PC-3 (cell line): ENCODE data around the gene GRK7. TPM values are rescaled to one million over a fixed set of nuclear protein-coding genes. Genes with fewer than 3 reads are reported as not detected.

Source experiments
- ATAC-seq: fragments of 200-7000 bp; cut with Tn5 transposase; 2 replicates; pipeline ENCODE4 v1.9.1; 2020; ENCODE audit warnings: mild to moderate bottlenecking, moderate library complexity
- BruUV-seq: library from RNA; stranded (reverse); fragments of 400-500 nt; replicated peaks from 2 replicates; lab custom pipeline; 2021; lab: Mats Ljungman, UMichigan
- CTCF ChIA-PET: fragments of 300-600 bp; sonication (Branson Sonifier 250); formaldehyde crosslinking; loops from one replicate; lab custom pipeline; 2022; ENCODE audit warnings: antibody characterized with exemption; lab: Charles Lee
- POLR2A ChIA-PET: fragments of 300-600 bp; sonication (Branson Sonifier 250); formaldehyde crosslinking; loops from one replicate; lab custom pipeline; 2022; ENCODE audit warnings: antibody characterized with exemption; ENCODE audit not compliant: unreplicated experiment; lab: Charles Lee
- DNase-seq: peaks from one replicate; pipeline ENCODE4 v3.0.0-alpha.2; 2015
- H2AFZ ChIP-seq: fragments of 300-600 bp; sonication (generic); 2 replicates; pipeline ENCODE4 v1.6.0; 2016; ENCODE audit warnings: antibody characterized with exemption, low read length
- H3F3A ChIP-seq: fragments of 300-600 bp; sonication (generic); one replicate; pipeline ENCODE4 v1.6.0; 2017; ENCODE audit warnings: antibody characterized with exemption, low read length, control low read depth, mild to moderate bottlenecking; ENCODE audit not compliant: unreplicated experiment
- H3K27ac ChIP-seq: fragments of 300-600 bp; sonication (generic); 2 replicates; pipeline ENCODE4 v1.5.1; 2016; ENCODE audit warnings: mild to moderate bottlenecking, low read length
- H3K27me3 ChIP-seq: fragments of 300-600 bp; sonication (generic); 2 replicates; pipeline ENCODE4 v1.6.1; 2016; ENCODE audit warnings: low read length, mixed read lengths
- H3K36me3 ChIP-seq: fragments of 300-600 bp; sonication (generic); 2 replicates; pipeline ENCODE4 v1.6.1; 2016; ENCODE audit warnings: low read depth, mixed run types, low read length, mixed read lengths
- H3K4me1 ChIP-seq: fragments of 300-600 bp; sonication (generic); 2 replicates; pipeline ENCODE4 v1.5.1; 2016; ENCODE audit warnings: low read length; ENCODE audit not compliant: insufficient read depth
- H3K4me2 ChIP-seq: fragments of 300-600 bp; sonication (generic); 2 replicates; pipeline ENCODE4 v1.6.0; 2016; ENCODE audit warnings: low read length
- H3K4me3 ChIP-seq: fragments of 300-600 bp; sonication (generic); 2 replicates; pipeline ENCODE4 v1.5.1; 2016; ENCODE audit warnings: mild to moderate bottlenecking, low read length, mixed read lengths
- H3K79me2 ChIP-seq: fragments of 300-600 bp; sonication (generic); 2 replicates; pipeline ENCODE4 v1.6.1; 2017; ENCODE audit warnings: low read length, mixed read lengths
- H3K9ac ChIP-seq: fragments of 300-600 bp; sonication (generic); 2 replicates; pipeline ENCODE4 v1.6.0; 2016; ENCODE audit warnings: mild to moderate bottlenecking, low read length
- H3K9me2 ChIP-seq: fragments of 300-600 bp; sonication (generic); replicated peaks from 2 replicates; pipeline ENCODE4 v1.6.1; 2016; ENCODE audit warnings: mixed run types, low read length, mixed read lengths
- H3K9me3 ChIP-seq: fragments of 300-600 bp; sonication (generic); 2 replicates; pipeline ENCODE4 v1.6.1; 2016; ENCODE audit warnings: low read length, mixed read lengths
- H4K20me1 ChIP-seq: fragments of 300-600 bp; sonication (generic); 2 replicates; pipeline ENCODE4 v1.6.1; 2016; ENCODE audit warnings: low read length, mixed read lengths
- CTCF ChIP-seq: fragments of 300-600 bp; sonication (generic); conservative IDR thresholded peaks from 2 replicates; pipeline ENCODE4 v1.5.1; 2017; ENCODE audit warnings: antibody characterized with exemption, low read depth, mild to moderate bottlenecking, low read length
- EZH2 ChIP-seq: fragments of 300-600 bp; sonication (generic); IDR thresholded peaks from one replicate; pipeline ENCODE4 v1.6.1; 2017; ENCODE audit warnings: antibody characterized with exemption, mild to moderate bottlenecking, low read length; ENCODE audit not compliant: unreplicated experiment
- EZH2phosphoT487 ChIP-seq: fragments of 300-600 bp; sonication (generic); IDR thresholded peaks from 2 replicates; pipeline ENCODE4 v1.6.1; 2018; ENCODE audit warnings: mild to moderate bottlenecking, antibody characterized with exemption, low read length, borderline replicate concordance
- intact Hi-C: fragments of 100-400 bp; cut with micrococcal nuclease; formaldehyde crosslinking; loops from 2 replicates; pipeline ENCODE4 v1.9.0; 2023
- total RNA-seq: library from RNA; depleted of rRNA; stranded (reverse); fragments of >200 nt; gene quantifications from 2 replicates; pipeline ENCODE4 v1.2.3, GENCODE V29; 2014

The GRK7 gene
- total RNA-seq, 1 experiment from 2014 or later: not detected

GRCh38 chr3:141738022-141738890, 25.0 kb upstream of the GRK7 start, which contains the start of gene RNF7:
Gene RNF7 (plus strand): TSS chr3:141738298. CDS start chr3:141738342, 44 bp downstream.
- Histone ChIP-seq H3K9me2 (no peaks in the 10 kb centered on the region), H3K4me2 (peak within 1 kb of the TSS; percentile 96), H3K4me3 (peak within 1 kb of the TSS; percentile 95), H3K9ac (peak within 1 kb of the TSS; percentile 96), H3K4me1 (peaks cover 19% of the 10 kb centered on the region), H3K27ac (peak within 1 kb of the TSS; percentile 74), H3F3A (no peaks in the 10 kb centered on the region), H4K20me1 (peaks cover 5% of the 10 kb centered on the region; the same call in 1 of the 2 replicates), H3K36me3 (0 out of 2 replicates have a peak, but pooled peaks cover 3% of the 10 kb centered on the region), H3K79me2 (peaks cover 51% of the 10 kb centered on the region), H3K9me3 (no peaks in the 10 kb centered on the region), H3K27me3 (no peaks in the 10 kb centered on the region), H2AFZ (peak within 1 kb of the TSS; percentile 99)
- peak; percentile 95 for ATAC-seq
- DNase-seq: peak; percentile 95
- intact Hi-C loops: loop anchor here (1.0 to 2.0 kb wide), 5 partner anchors 137 to 427 kb away; no protein-coding TSS in a partner anchor
- TF ChIP-seq CTCF: peak; percentile 71
- no peak for TF ChIP-seq EZH2phosphoT487
- CTCF ChIA-PET: interaction anchor here (0.7 to 1.2 kb wide), 2 partner anchors 50 to 128 kb away, joined by 3 to 9 read pairs; no protein-coding TSS in a partner anchor
- POLR2A ChIA-PET: interaction anchor here (0.6 kb wide), 1 partner anchor 170 kb away, joined by 7 read pairs; no protein-coding TSS in a partner anchor
- BruUV-seq: no TSS peak

- ChIA-PET POLR2A (interaction anchor here (0.5 kb wide), 1 partner anchor 289 kb away, joined by 3 read pairs; no protein-coding TSS in a partner anchor), CTCF (interaction anchor here (0.7 to 1.2 kb wide), 2 partner anchors 50 to 128 kb away, joined by 3 to 9 read pairs; no protein-coding TSS in a partner anchor)
- intact Hi-C loops: loop anchor here (1.0 to 2.0 kb wide), 5 partner anchors 136 to 428 kb away; no protein-coding TSS in a partner anchor
- Histone ChIP-seq H2AFZ (peak overlapping the region; percentile 90), H3K9me2 (no peaks in the 10 kb centered on the region), H3F3A (no peaks in the 10 kb centered on the region), H3K27ac (peak overlapping the region; percentile 74), H3K9ac (peak overlapping the region; percentile 96), H3K9me3 (no peaks in the 10 kb centered on the region), H3K36me3 (peaks cover 3% of the 10 kb centered on the region; the same call in 1 of the 2 replicates), H3K79me2 (peaks cover 58% of the 10 kb centered on the region), H4K20me1 (peaks cover 5% of the 10 kb centered on the region; the same call in 1 of the 2 replicates), H3K4me2 (peak overlapping the region; percentile 96), H3K4me3 (peak overlapping the region; percentile 95), H3K4me1 (peaks cover 19% of the 10 kb centered on the region), H3K27me3 (no peaks in the 10 kb centered on the region)
- TF ChIP-seq EZH2phosphoT487 (no peak), CTCF (no peak), EZH2 (no peak)
- peak; percentile 31 for DNase-seq
- ATAC-seq: peak; percentile 2; the same call in 1 of the 2 replicates
- TSS peak; percentile 57 for BruUV-seq
Measured at GRCh38 chr3:141738891-141739363, 24.3 kb upstream of the GRK7 start.
